ENCODE results near the gene ITPKB.

The ITPKB gene

DNA sequence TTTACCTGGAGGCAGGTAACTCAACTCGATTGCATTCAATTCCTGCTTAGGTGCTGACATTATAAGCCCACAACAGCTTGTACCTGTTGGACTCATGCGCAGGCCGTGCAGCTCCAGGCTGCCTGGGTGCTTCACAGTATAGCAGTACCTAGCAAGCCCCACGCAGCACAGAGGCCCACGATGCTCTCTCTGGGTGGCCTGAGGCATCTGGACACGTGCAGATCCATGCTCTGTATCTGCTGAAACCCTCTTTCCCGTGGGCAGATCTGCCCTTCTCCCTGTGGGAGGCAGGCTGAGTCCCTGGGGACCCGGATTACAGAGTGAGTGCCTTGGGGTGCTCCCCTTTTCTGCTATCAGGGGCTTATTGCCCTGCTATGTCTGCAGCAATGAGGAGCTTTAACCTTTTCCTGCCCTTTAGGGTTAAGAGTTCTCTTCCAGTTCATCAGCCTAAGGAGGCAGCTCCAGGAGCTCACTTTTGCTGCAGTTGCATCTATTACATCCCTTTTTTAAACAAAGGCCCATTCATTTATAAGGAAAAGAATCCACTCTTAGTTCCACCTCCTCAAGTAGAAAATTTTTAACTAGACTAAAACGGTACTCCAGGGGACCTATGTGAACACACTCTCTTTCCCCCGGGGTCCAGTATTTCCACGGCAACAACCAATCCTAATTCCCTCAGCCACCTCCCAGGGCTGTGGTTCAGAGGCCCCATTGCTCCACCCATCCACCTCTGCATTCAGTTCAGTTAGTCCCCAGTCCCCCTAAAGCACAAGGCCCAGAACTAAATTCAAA, 19.3 kb downstream of the ITPKB start:
- H3K4me1 Mint-ChIP-seq: peaks cover 34% of the 10 kb centered on the region
- TF ChIP-seq, protein P1, sequence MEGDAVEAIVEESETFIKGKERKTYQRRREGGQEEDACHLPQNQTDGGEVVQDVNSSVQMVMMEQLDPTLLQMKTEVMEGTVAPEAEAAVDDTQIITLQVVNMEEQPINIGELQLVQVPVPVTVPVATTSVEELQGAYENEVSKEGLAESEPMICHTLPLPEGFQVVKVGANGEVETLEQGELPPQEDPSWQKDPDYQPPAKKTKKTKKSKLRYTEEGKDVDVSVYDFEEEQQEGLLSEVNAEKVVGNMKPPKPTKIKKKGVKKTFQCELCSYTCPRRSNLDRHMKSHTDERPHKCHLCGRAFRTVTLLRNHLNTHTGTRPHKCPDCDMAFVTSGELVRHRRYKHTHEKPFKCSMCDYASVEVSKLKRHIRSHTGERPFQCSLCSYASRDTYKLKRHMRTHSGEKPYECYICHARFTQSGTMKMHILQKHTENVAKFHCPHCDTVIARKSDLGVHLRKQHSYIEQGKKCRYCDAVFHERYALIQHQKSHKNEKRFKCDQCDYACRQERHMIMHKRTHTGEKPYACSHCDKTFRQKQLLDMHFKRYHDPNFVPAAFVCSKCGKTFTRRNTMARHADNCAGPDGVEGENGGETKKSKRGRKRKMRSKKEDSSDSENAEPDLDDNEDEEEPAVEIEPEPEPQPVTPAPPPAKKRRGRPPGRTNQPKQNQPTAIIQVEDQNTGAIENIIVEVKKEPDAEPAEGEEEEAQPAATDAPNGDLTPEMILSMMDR (IDR thresholded peaks at IDR 0.05; ENCODE audit: unreplicated experiment in 3 of 3): no peak
- H3K27me3 Mint-ChIP-seq (ENCODE audit: low read depth): no peaks in the 10 kb centered on the region
- H3K27ac Mint-ChIP-seq: peak overlapping the region; percentile 1 to 59 (median 7)
- H3K4me3 Mint-ChIP-seq: no peak overlapping the region
- H3K9me3 Mint-ChIP-seq: no peaks in the 10 kb centered on the region
- no peaks in the 10 kb centered on the region for H3K36me3 Mint-ChIP-seq (ENCODE audit: low read depth)

DNA sequence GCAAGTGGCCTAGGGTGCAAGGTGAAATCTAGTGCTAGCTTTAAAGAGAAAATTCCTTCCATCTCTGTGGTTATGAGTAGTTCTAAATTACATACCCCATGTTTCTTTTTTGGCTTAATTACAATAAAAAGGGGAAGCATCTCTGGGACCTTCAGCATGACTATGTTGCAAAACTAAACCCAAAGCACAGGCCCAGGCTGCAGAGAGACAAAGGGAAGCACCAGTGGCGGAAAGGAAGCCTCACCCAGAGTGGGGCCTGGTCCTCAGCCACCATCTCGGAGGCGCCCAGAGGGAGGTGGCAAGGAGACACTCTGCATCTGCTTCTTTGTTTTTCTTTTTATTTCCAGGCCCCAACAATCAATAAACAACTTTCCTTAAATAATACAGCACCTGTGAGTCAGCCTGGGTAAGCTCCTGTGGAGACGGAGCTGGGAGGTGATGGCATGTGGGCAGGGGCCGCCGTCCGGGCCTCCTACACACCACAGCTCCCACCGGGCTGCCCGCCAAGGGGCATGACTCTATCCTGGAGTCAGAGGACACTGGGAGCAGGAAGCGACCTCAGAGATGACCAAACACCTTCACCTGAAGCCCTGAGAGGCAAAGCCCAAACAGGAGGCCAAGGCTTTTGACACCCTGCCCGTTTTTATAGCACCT, 21.7 kb downstream of the ITPKB start:
- Mint-ChIP-seq H3K4me3 (no peak overlapping the region), H3K4me1 (peaks cover 24% of the 10 kb centered on the region), H3K27ac (no peak overlapping the region), H3K27me3 (ENCODE audit: low read depth) (no peaks in the 10 kb centered on the region), H3K9me3 (no peaks in the 10 kb centered on the region), H3K36me3 (ENCODE audit: low read depth) (peaks cover 4% of the 10 kb centered on the region)
- TF ChIP-seq, protein P1 (IDR thresholded peaks at IDR 0.05; ENCODE audit: unreplicated experiment in 3 of 3): no peak

DNA sequence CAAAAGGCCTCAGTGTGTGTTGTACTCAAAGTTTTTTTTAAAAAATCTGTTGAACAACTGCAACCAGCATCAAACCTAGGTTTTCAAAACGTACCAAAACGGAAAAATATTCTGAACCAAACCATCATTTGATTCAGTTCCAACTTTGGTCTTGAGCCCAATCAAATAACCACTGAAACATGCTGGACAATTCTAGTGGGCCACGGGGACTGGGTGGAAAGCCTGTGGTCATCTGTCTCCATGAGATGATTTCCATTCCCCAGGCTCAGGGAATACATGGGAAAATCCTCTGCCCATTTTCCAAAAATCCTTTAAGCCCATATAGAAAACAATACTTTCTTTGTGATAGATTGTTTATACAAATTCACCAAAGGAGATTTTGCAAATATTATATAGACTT, 22.5 kb downstream of the ITPKB start:
- H3K27me3 Mint-ChIP-seq (ENCODE audit: low read depth): no peaks in the 10 kb centered on the region

DNA sequence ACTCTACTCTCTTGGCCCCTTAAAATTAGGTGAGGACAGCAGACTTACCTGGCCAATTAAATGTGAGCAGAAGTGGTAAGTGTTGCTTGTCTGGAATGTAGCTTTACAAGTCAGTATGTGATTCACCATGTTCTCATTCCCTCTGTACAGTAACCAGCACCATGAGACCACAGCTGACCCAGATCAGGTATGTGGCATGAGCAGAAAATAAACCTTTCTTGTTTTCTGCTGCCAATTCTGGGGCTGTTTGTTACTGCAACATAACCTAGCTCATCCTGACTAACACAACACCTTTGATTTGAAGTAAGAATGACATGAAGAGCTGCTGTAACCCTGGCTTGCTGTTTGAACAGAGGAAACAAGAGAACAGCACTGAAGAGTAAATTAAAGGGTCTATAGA, 24.9 kb downstream of the ITPKB start:
- no peak overlapping the region for H3K4me3 Mint-ChIP-seq
- TF ChIP-seq, protein P1 (IDR thresholded peaks at IDR 0.05; ENCODE audit: unreplicated experiment in 3 of 3): no peak
- peaks cover 3% of the 10 kb centered on the region for H3K27me3 Mint-ChIP-seq (ENCODE audit: low read depth)
- peaks cover 4% of the 10 kb centered on the region for H3K36me3 Mint-ChIP-seq (ENCODE audit: low read depth)
- H3K27ac Mint-ChIP-seq: no peak overlapping the region
- peaks cover 30% of the 10 kb centered on the region for H3K4me1 Mint-ChIP-seq
- H3K9me3 Mint-ChIP-seq: no peaks in the 10 kb centered on the region

More for the DNA sequence above, 22.5 kb downstream of the ITPKB start:
- Mint-ChIP-seq H3K4me1 (peaks cover 21% of the 10 kb centered on the region), H3K36me3 (ENCODE audit: low read depth) (peaks cover 4% of the 10 kb centered on the region), H3K9me3 (no peaks in the 10 kb centered on the region), H3K4me3 (no peak overlapping the region), H3K27ac (no peak overlapping the region)
- TF ChIP-seq, protein P1 (IDR thresholded peaks at IDR 0.05; ENCODE audit: unreplicated experiment in 3 of 3): no peak

DNA sequence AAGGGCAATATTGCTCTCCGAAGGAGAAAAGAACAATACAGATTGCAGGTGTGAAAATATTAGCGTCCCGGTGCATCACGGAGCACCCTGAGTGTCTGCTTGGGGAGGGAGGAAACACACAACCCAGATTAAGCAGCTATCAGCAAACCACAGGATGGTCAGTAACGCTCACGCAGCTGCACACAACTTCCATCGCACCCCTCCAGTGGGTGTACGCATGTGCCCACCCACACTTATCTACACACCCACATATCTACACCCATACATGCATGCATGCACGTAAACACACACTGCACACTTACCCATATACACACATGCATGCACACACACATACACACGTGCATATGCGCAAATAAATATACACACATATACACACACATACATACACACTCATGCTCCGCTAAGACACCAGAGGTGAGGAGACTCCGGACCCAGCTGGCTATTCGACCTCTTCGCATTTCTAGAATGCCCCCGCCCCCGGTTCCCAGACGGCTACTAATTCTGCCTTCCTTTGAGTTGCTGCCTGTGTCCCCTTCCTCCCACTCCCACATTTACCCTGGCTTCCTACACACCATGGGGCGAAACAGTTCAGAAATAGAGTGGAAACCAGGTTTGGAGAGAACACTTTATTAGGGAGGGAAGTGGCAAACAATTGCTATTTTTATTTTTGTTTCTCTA, 26.2 kb downstream of the ITPKB start:
- H3K27ac Mint-ChIP-seq: peak overlapping the region; percentile 4 to 35 (median 12)
- peaks cover 42% of the 10 kb centered on the region for H3K4me1 Mint-ChIP-seq
- TF ChIP-seq, protein P1 (IDR thresholded peaks at IDR 0.05; ENCODE audit: unreplicated experiment in 3 of 3): no peak
- no peaks in the 10 kb centered on the region for H3K9me3 Mint-ChIP-seq
- peaks cover 4% of the 10 kb centered on the region for H3K36me3 Mint-ChIP-seq (ENCODE audit: low read depth)
- H3K4me3 Mint-ChIP-seq: no peak overlapping the region
- peaks cover 3% of the 10 kb centered on the region for H3K27me3 Mint-ChIP-seq (ENCODE audit: low read depth)
